ENCODE measurements around the gene LRP2. TPM values are rescaled to one million over a fixed set of nuclear protein-coding genes. Genes with fewer than 3 reads are reported as not detected.

The LRP2 gene
- total and polyA plus RNA-seq, 2 donors (not counting 1 experiment from before 2014, with no cell fraction given), result under 0.01 TPM; not detected in 1

DNA sequence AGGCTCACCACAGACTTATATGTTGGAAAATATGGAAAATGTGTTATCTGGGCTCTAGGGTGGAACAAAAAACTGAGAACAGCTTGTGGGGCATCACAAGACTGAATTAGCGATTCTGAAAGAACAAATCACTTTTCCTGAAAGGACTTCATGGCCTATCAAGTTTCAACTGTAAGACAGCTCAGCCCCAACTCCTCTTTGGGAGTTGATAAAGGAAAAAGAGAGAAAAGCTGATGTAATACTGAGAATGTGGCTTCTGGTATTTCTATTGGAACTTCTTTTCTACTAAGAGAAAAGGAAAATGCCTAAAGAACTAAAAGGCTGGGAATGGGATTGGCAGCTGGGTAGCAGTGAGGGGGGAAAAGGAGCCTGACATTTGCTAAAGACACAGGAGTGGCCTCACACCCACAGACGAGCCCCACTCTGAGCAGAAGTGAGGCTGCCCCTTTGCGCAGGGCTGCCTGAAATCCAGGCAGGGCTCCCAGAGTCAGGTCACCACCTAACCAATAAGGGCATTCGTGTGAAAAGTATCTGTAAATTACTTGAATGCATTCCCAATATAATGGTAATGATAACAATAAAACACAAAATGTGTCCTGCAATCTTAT, 75.6 kb downstream of the LRP2 start:
- Histone ChIP-seq H2AFZ (ENCODE audit: low read length) (no peak overlapping the region), H3K79me2 (ENCODE audit: control insufficient read depth, insufficient read depth, low read length) (no peaks in the 10 kb centered on the region), H4K20me1 (ENCODE audit: control insufficient read depth, extremely low read depth, insufficient read depth, low read length) (no peaks in the 10 kb centered on the region), H3K9me3 (ENCODE audit: control insufficient read depth, insufficient read depth, low read depth, low read length) (no peaks in the 10 kb centered on the region), H3K4me3 (replicated peaks in 1 of 4; ENCODE audit: control extremely low read depth in 1 of 4, insufficient read depth in 1 of 4, low read depth in 3 of 4, low read length in 4 of 4) (no peak overlapping the region), H3K36me3 (ENCODE audit: control insufficient read depth, insufficient read depth, low read length) (no peaks in the 10 kb centered on the region), H3K4me1 (ENCODE audit: control insufficient read depth, extremely low read depth, insufficient read depth, low read length) (no peaks in the 10 kb centered on the region), H3K9ac (ENCODE audit: insufficient read depth, low read length) (no peak overlapping the region), H3K27me3 (ENCODE audit: control insufficient read depth, insufficient read depth, low read length) (no peaks in the 10 kb centered on the region), H3K27ac (ENCODE audit: insufficient read depth, low read length) (no peak overlapping the region), H3K4me2 (ENCODE audit: extremely low read depth, insufficient read depth, low read length) (no peak overlapping the region)
- no peak for DNase-seq (ENCODE audit: low read depth in 2 of 2)
- TF ChIP-seq EZH2 (IDR thresholded peaks at IDR 0.05; ENCODE audit: low read length, missing control alignments), result no peak
- TF ChIP-seq, protein P1, sequence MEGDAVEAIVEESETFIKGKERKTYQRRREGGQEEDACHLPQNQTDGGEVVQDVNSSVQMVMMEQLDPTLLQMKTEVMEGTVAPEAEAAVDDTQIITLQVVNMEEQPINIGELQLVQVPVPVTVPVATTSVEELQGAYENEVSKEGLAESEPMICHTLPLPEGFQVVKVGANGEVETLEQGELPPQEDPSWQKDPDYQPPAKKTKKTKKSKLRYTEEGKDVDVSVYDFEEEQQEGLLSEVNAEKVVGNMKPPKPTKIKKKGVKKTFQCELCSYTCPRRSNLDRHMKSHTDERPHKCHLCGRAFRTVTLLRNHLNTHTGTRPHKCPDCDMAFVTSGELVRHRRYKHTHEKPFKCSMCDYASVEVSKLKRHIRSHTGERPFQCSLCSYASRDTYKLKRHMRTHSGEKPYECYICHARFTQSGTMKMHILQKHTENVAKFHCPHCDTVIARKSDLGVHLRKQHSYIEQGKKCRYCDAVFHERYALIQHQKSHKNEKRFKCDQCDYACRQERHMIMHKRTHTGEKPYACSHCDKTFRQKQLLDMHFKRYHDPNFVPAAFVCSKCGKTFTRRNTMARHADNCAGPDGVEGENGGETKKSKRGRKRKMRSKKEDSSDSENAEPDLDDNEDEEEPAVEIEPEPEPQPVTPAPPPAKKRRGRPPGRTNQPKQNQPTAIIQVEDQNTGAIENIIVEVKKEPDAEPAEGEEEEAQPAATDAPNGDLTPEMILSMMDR (conservative IDR thresholded peaks at IDR 0.05 in 1 of 2, IDR thresholded peaks at IDR 0.05 in 1 of 2; ENCODE audit: low read depth in 1 of 2, low read length in 2 of 2), result no peak

DNA sequence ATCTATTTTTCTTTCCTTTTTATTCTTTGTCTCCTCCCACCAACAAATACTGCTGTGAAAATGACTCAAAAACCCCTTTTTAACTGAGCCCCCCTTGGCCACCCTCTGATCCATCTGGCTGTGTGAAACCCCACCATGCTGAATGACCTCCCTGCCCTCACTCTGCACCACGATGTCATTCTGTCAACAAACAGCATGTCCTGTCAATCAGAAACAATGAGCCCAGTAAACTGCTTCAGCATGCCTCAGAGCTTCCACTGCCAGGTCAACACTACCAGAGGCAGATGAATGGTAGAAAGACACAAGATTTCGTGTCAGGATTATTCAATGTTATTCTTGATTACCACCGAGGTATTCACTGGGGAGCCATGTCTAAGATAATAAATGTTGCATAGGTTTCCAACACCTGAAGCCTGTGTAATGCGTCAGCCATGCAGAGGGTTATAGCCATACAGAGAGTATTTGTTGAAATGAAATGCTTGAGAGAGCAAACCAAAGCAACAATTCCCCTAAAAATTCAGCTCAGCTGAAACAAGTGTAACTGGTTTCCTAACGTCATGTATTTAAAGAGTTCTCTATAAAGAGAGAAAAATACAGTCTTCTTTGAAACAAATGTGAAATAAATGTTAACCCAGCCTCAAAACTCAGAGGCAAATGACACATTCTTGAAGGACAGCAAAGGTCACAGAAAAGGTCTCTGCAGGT, 76.7 kb downstream of the LRP2 start:
- Histone ChIP-seq H3K4me2 (ENCODE audit: extremely low read depth, insufficient read depth, low read length) (no peak overlapping the region), H4K20me1 (ENCODE audit: control insufficient read depth, extremely low read depth, insufficient read depth, low read length) (no peaks in the 10 kb centered on the region), H2AFZ (ENCODE audit: low read length) (no peak overlapping the region), H3K79me2 (ENCODE audit: control insufficient read depth, insufficient read depth, low read length) (no peaks in the 10 kb centered on the region), H3K4me1 (ENCODE audit: control insufficient read depth, extremely low read depth, insufficient read depth, low read length) (no peaks in the 10 kb centered on the region), H3K4me3 (replicated peaks in 1 of 4; ENCODE audit: control extremely low read depth in 1 of 4, insufficient read depth in 1 of 4, low read depth in 3 of 4, low read length in 4 of 4) (no peak overlapping the region), H3K9me3 (ENCODE audit: control insufficient read depth, insufficient read depth, low read depth, low read length) (no peaks in the 10 kb centered on the region), H3K9ac (ENCODE audit: insufficient read depth, low read length) (no peak overlapping the region), H3K27me3 (ENCODE audit: control insufficient read depth, insufficient read depth, low read length) (no peaks in the 10 kb centered on the region), H3K27ac (ENCODE audit: insufficient read depth, low read length) (no peak overlapping the region), H3K36me3 (ENCODE audit: control insufficient read depth, insufficient read depth, low read length) (no peaks in the 10 kb centered on the region)
- no peak for DNase-seq (ENCODE audit: low read depth in 2 of 2)
- TF ChIP-seq, protein P1 (conservative IDR thresholded peaks at IDR 0.05 in 1 of 2, IDR thresholded peaks at IDR 0.05 in 1 of 2; ENCODE audit: low read depth in 1 of 2, low read length in 2 of 2), result no peak
- TF ChIP-seq EZH2 (IDR thresholded peaks at IDR 0.05; ENCODE audit: low read length, missing control alignments), result no peak

DNA sequence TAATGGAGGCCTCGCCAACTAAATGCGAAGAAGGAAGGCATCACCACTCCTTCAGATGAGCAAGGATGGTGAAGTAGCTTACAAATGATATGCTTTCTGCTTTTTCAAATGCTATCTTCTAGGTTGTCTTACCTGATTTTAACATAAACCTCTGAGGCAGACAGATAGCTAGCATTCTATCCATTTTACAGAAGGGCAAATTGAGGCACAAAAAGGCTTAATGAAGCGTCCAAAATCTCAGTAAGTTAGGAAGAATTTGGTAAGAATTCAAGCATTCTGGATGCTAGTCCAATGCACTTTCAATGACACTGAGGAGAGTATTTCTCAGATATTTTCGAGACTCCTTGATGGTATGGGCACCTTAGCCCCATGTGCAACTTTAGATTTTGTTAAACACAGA, 81.8 kb downstream of the LRP2 start:
- Histone ChIP-seq H2AFZ (ENCODE audit: low read length) (no peak overlapping the region), H3K79me2 (ENCODE audit: control insufficient read depth, insufficient read depth, low read length) (no peaks in the 10 kb centered on the region), H3K27ac (ENCODE audit: insufficient read depth, low read length) (no peak overlapping the region), H3K27me3 (ENCODE audit: control insufficient read depth, insufficient read depth, low read length) (no peaks in the 10 kb centered on the region), H3K9ac (ENCODE audit: insufficient read depth, low read length) (no peak overlapping the region), H3K4me2 (ENCODE audit: extremely low read depth, insufficient read depth, low read length) (no peak overlapping the region), H3K4me3 (replicated peaks in 1 of 4; ENCODE audit: control extremely low read depth in 1 of 4, insufficient read depth in 1 of 4, low read depth in 3 of 4, low read length in 4 of 4) (no peak overlapping the region), H3K36me3 (ENCODE audit: control insufficient read depth, insufficient read depth, low read length) (no peaks in the 10 kb centered on the region), H3K9me3 (ENCODE audit: control insufficient read depth, insufficient read depth, low read depth, low read length) (no peaks in the 10 kb centered on the region), H3K4me1 (ENCODE audit: control insufficient read depth, extremely low read depth, insufficient read depth, low read length) (no peaks in the 10 kb centered on the region), H4K20me1 (ENCODE audit: control insufficient read depth, extremely low read depth, insufficient read depth, low read length) (no peaks in the 10 kb centered on the region)
- TF ChIP-seq, protein P1 (conservative IDR thresholded peaks at IDR 0.05 in 1 of 2, IDR thresholded peaks at IDR 0.05 in 1 of 2; ENCODE audit: low read depth in 1 of 2, low read length in 2 of 2), result no peak
- no peak for TF ChIP-seq EZH2 (IDR thresholded peaks at IDR 0.05; ENCODE audit: low read length, missing control alignments)
- DNase-seq (ENCODE audit: low read depth in 2 of 2), result no peak
